Measurements from ENCODE around the gene SEC24C.
"Not testable (repeated sequence)": the region's sequence is repeated elsewhere in the genome, so short reads cannot be mapped to it uniquely, and the experiment has no call there.

DNA sequence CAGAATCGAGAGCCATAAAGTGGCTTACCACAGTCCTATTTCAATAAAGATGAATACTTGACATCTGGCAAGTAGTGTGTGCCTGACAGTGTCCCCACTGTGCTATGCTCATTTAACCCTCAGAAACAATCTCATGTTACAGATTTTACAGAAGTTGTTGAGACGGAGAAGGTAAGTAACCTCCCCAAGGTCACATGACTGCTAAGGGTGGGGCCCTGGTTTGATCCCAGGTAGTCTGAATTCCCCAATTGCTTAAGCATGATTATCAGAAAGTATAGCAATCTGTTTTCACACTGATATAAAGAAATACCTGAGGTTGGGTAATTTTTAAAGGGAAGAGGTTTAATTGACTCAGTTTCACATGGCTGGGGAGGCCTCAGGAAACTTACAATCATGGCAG is 45.4 kb upstream of the SEC24C start:
- TF ChIP-seq, protein P1, sequence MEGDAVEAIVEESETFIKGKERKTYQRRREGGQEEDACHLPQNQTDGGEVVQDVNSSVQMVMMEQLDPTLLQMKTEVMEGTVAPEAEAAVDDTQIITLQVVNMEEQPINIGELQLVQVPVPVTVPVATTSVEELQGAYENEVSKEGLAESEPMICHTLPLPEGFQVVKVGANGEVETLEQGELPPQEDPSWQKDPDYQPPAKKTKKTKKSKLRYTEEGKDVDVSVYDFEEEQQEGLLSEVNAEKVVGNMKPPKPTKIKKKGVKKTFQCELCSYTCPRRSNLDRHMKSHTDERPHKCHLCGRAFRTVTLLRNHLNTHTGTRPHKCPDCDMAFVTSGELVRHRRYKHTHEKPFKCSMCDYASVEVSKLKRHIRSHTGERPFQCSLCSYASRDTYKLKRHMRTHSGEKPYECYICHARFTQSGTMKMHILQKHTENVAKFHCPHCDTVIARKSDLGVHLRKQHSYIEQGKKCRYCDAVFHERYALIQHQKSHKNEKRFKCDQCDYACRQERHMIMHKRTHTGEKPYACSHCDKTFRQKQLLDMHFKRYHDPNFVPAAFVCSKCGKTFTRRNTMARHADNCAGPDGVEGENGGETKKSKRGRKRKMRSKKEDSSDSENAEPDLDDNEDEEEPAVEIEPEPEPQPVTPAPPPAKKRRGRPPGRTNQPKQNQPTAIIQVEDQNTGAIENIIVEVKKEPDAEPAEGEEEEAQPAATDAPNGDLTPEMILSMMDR (IDR thresholded peaks at IDR 0.05) = not testable (repeated sequence)
- TF ChIP-seq POLR2AphosphoS5, TCF7L2 (IDR thresholded peaks at IDR 0.05; ENCODE audit: low read depth, low read length): not testable (repeated sequence)

All from Panc1 (cell line).